NCI-H226 (cell line): ENCODE results near the gene FKRP.
"Not testable (repeated sequence)": the region's sequence is repeated elsewhere in the genome, so short reads cannot be mapped to it uniquely, and the experiment has no call there.

Source experiments
- DNase-seq: peaks from one replicate; pipeline ENCODE4 v3.0.0-alpha.2; 2015

FKRP gene, protein sequence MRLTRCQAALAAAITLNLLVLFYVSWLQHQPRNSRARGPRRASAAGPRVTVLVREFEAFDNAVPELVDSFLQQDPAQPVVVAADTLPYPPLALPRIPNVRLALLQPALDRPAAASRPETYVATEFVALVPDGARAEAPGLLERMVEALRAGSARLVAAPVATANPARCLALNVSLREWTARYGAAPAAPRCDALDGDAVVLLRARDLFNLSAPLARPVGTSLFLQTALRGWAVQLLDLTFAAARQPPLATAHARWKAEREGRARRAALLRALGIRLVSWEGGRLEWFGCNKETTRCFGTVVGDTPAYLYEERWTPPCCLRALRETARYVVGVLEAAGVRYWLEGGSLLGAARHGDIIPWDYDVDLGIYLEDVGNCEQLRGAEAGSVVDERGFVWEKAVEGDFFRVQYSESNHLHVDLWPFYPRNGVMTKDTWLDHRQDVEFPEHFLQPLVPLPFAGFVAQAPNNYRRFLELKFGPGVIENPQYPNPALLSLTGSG

GRCh38 chr19:46745521-46746280, at the start of gene FKRP:
Gene FKRP (plus strand): TSS chr19:46746057. CDS start chr19:46755451, 9,394 bp downstream.
- no peak for DNase-seq

DNA sequence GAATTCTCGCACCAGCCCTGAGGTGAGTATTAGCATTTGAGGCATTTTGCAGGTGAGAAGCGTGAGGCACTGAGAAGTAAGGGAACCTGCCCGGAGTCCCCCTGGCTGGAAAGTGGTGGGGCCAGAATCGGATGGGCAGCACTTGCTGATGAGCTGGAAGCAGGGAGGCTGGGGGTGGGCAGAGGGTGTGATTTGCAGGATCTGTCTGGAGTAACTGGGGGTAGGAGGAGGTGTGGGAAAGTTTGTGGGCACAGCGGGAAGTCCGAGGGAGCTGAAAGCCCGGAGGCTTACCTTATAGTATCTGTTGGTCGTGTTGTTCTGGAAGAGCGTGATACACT, 49.0 kb upstream of the FKRP start:
- DNase-seq = no peak

DNA sequence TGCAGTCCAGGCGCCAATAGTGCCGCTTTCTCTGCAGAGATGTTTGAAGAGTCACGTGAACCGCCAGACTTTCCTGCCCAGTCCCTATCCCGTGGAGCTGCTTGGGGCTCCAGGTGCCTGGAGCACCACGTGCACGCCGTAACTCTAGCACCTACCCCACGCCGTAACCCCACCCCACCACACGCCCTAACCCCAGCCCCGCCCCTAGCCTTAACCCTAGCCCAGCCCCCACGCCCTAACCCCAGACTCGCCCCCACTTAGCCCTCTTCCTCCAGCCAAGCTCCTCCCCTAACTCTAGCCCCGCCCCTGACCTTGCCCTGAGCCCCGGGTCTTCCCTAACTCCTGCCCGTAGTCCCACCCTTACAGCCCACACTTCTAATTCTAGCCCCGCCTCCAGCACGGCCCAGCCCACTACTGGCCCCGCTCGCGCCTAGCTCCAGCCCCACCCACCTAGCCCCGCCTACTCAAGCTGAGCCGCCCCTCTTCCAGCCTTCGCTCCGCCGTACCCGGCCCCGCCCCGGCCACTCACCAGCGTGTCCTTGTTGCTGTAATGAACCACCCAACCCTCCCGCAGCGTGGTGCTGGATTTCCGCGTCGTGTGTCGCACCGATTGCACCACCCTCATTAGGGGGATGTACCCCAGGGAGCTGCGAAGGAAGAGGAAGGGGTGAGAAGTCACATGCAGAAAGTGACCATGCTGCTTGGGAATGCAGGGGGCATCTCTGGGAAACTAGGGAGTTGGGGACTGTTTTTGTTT, 48.5 kb upstream of the FKRP start:
- DNase-seq = peak; percentile 90

DNA sequence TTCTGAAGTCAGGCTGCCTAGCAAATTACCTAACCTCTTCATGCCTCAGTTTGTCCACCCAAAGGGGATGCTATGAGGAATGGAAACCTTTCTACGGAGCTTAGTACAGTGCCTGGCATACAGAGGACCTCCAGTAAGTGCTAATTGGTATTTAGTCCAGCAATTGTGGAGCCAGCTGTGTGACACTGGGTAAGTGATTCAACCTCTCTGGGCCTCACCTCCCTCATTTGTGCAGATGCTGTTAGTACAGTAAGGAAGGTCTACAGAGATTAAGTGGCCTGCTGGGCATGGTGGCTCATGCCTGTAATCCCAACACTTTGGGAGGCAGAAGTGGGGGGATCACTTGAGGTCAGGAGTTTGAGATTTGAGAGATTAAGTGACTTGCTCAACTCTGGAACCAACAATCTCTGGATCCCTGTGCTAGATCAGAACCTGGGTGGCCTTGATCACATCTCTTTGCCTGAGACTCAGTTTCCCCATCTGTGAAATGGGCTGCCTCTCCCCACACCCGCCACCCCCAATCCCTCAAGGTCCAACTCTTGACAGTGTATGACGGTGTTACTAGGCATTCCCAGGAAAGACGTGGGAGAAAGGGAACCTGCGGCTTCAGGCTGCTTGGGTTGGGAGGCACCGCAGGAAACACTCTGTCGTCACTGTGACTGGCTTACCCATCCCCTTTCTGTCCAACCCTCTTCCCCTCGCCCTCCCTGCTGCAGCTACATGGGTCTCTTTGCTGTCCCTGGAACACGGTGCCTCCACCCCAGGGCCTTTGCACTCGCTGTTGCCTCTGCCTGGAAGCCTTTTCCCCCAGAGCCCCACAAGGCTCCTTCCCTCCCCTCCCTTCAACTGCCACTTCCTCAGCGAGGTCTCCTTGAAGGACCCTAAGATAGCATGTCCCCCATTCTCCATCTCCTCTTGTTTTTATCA, 47.2 kb upstream of the FKRP start:
- DNase-seq = no peak

DNA sequence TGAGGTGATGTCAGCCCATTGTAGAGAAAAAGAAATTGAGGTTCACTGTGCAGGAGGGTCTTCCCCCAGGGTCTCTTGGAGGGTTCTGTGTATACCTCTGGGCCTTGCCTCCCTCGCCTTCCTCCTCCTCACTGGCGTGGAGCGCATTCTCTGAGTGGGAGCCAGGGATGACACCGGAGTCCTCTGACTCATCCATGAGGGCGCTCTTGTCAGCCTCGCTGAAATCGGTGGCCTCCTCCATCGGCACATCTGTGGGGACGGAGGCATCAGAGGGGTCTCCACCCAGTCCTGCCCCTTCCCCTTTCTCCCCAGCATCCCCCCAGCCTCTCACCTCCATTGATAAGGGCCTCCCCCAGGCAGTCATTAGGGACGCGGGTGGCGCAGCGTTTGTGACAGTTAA, 45.2 kb upstream of the FKRP start:
- DNase-seq = no peak

DNA sequence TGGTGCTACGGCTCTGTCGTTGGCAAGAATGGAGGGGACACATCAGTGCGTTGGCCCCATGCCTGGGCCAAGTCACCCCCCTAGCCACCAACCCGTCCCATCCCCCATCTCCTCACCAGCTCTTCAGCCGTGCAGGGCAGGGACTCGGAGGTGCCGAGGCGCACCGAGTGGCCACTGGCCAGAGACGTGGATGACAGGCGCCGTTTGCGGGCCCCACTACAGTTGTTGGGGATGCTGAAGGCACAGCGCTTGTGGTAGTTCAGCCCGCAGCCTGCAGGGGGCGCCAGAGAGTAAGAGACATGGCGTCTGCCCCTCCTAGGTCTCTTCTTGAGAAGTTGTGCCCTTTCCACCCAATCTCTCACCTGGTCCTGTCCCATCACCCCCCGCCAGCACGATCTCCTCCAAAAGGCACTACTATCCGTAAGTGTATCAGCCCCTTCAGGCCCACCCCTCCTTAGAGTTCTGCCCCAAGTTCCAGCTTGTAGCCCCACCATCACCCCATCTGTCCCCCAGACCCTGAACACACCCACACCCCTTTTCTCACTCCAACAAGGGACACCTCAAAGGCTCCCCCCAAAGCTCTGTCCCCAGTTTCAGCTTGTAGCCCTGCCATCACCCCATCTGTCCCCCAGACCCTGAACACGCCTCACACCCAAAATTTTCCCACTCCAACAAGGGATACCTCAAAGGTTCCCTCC, 41.3 kb upstream of the FKRP start:
- no peak for DNase-seq

DNA sequence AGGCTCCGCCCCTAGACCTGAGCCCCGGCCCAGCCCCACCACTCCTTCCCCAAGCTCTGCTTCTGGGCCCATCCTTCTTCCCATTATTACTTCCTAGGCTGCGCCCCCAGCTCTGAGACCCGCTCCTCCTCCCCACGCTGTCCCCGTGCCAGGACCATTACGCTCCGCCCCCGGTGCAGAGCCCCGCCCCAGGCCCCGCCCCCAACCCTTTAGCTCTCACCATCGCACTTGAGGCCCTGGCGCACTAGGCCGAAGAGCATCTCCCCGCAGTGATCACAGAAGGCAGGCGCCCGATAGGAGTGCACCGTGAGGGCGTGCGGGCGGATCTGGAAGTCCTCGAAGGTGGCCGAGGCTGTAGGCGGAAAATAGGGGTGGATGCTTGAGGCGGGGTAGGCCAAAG, 35.2 kb upstream of the FKRP start:
- no peak for DNase-seq

DNA sequence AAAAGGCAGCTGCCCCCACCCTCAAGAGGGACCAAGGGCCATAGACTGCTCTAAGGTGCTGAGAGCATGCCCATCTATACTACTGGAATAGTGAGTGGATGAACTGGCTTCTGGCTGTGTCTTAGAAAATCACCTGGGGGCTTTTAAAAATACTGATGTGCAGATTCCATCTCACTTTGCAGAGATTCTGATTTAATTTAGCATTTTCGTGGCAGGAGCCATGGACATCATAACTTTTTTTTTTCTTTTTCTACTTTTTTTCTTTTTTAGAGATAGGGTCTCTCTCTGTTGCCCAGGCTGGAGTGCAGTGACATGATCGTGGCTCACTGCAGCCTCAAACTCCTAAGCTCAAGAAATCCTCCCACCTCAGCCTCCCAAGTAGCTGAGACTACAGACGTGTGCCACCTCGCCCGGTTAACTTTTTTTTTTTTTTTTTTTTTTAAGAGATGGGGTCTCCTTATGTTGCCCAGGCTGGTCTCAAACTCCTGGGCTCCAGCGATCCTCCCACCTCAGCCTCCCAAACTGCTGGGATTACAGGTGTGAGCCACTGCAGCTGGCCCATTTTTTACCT, 33.0 kb upstream of the FKRP start:
- DNase-seq = not testable (repeated sequence)

DNA sequence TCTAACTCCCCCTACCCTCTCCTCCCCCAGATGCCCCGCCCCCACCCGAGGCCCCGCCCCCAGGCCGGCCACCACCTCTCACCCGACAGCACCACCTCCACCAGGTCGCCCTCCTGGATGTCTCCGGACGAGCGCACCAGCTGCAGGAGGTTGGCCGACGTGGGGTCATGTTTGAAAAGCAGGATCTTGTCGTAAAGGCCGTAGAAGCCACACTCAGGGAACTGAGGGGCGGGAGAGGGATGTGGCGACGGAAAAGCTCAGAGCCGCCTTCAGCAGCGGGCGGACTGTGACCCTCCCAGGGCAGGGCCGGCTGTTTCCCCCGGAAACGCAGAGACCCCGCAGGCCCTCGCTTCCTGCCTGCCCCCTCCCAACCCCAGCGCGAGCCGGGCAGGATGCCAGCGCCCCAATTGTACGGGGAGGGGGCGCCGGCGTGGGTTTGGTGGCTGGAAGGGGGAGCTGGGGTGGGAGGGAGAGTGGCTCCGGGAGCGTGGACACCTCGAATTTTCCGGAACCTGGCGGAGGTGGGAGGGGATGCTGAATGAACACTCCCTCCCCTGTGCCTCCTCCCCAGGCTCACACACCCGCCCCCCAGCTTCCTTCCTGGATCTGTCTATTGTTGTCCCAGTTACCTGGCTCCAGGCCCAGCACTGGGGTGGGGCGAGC, 31.9 kb upstream of the FKRP start:
- DNase-seq = peak; percentile 95

DNA sequence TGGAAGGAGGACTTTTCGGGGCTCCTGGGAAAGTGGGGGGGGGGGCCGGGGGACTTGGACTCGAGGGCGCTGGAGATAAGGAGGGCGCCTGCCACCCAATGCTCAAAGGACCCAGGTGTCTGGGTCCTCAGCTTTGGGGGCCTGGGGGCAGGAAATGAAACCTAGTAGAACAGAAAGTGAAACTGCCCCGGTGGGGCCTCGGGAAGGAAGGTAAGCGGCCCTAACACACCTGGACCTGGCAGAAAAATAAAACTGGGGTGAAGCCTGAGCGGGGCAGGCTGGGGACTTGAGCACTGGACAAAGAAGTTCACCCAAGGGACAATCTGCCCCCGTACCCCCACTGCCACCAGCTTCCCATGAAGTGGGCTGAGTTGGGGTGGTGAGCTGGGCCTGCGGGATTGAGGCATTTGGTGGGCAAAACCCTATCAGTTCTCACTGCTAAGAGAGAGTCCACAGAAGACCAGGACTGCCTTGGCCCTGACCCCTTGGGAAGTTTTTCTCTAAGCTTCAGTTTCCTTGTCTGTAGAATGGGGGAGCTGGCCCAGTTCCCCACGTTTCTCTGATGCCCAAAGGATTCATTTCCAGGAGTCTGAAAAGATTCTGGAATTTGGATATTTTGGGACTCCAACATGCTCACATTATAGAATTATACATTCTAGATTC, 31.3 kb upstream of the FKRP start:
- DNase-seq = peak; percentile 21

GRCh38 chr19:46715620-46715974, 30.3 kb upstream of the FKRP start:
- DNase-seq = no peak

DNA sequence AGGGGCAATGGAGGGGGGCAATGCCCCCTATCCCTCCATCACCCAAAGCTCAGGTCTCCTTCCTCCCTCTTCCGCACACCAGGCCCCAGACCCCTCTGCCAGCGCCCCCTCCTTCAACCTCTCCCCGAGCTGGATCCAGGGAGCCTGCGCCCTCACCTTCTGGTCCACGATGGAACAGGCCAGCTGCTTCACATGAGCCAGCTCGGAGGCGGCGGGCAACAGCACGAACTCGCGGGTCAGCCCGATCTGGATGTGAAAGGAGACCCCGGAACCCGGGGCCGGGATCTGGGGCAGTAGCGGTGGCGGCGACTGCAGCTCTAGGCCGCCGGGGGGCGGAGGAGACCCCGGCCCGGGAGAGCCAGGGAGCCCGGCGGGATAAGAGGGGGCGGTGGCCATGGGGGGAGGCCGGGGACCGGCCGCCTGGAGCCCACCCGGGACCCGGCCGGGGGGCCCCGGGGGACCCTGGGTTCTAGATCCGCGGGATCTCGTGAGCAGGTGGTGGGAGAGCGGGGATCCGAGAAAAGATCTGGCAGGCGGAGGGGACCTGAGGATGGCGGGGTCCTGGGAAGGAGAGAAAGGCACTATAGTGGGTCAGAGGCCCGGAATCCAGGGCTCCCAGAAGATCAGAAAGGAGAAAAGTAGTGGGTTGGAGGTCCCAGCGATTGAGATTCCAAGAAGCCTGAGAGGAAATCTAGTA, 29.7 kb upstream of the FKRP start:
- no peak for DNase-seq

DNA sequence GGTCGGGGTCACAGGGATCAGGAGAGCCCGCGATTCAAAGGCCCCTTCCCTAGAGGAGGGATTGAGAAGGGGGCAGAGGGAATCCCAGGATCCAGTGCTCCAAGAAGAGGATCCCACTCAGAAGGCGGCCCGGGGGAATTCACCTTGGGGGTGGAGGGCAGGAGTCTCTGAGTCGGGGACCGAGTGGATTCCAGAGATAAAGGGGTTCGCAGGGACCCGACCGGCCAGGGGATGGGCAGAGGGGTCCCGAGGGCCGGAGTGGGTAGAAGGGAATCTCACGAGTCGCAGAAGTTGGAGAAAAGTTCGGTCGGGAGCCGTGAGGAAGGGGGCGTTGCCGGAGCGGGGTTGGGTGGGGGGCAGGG, 29.2 kb upstream of the FKRP start:
- DNase-seq = no peak

GRCh38 chr19:46717034-46717715, 28.7 kb upstream of the FKRP start, which contains the start of gene PRKD2:
Gene PRKD2 (minus strand): TSS chr19:46717114. CDS start chr19:46716370, 744 bp downstream.
- DNase-seq = peak; percentile 73

GRCh38 chr19:46717716-46718143, 28.1 kb upstream of the FKRP start:
- DNase-seq = no peak

- DNase-seq = peak; percentile 20
Observed at GRCh38 chr19:46718157-46718933, 27.5 kb upstream of the FKRP start.

GRCh38 chr19:46718934-46719622, 26.8 kb upstream of the FKRP start:
- no peak for DNase-seq
